GM12872 (cell line): Measurements from ENCODE around the gene PI4K2B.

Source experiments
- TF ChIP-seq, protein P1 (sequence below): IDR thresholded peaks from 3 replicates; pipeline ENCODE4 v1.5.1; 2011; ENCODE audit warnings: low read depth, mild to moderate bottlenecking, low read length, moderate library complexity; ENCODE audit not compliant: insufficient read depth

PI4K2B gene

DNA sequence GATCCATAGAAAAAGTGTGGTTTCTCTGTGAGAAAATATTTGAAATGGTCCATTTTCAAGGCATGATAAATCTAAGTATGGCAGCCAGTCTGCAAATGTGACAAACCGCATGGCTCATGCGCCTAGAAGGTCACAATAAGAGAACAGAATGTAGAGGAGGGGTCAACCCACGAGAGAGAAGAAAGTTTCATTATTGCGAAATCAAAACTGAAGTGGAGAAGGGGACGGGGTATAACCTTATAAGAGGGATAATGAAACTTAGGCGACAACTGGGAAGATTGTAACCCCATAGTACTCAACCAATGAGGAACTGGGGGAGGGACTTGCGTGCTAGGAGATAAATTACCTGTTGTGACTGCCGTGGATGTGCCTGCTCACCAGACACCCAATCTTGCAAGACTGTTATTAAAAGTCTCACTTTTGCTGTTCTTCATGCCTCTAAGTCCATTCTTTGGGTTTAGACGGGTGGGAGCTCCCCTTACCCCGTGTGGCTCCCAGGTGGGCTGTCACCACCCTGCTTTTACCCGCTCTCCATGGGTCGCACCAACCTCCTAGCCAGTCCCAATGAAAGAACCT is 57.4 kb downstream of the PI4K2B start:
- TF ChIP-seq, protein P1, sequence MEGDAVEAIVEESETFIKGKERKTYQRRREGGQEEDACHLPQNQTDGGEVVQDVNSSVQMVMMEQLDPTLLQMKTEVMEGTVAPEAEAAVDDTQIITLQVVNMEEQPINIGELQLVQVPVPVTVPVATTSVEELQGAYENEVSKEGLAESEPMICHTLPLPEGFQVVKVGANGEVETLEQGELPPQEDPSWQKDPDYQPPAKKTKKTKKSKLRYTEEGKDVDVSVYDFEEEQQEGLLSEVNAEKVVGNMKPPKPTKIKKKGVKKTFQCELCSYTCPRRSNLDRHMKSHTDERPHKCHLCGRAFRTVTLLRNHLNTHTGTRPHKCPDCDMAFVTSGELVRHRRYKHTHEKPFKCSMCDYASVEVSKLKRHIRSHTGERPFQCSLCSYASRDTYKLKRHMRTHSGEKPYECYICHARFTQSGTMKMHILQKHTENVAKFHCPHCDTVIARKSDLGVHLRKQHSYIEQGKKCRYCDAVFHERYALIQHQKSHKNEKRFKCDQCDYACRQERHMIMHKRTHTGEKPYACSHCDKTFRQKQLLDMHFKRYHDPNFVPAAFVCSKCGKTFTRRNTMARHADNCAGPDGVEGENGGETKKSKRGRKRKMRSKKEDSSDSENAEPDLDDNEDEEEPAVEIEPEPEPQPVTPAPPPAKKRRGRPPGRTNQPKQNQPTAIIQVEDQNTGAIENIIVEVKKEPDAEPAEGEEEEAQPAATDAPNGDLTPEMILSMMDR = no peak

DNA sequence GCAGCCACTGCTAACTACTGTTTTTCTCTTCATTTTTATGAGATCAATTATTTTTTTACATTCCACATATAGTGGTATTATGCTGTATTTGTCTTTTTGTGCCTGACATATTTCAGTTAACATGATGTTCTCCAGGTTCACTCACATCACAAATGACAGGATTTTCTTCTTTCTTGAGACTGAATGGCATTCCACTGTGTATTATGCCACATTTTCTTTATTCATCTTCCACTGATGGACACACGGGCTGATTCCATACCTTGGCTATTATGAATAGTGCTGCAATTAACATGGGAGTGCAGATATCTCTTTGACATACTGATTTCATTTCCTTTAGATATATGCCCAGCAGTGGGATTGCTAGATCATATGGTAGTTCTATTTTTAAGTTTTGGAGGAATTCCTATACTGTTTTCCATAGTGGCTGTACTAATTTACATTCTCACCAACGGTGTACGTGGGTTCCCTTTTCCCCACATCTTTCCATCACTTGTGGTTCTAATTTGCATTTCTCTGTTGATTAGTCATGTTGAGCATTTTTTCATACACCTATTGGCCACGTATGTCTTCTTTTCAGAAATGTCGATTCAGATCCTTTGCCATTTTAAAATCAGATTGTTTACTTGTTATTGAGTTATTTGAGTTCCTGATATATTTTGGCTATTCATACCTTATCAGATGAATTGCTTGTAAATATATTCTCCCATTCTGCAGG is 63.9 kb downstream of the PI4K2B start:
- TF ChIP-seq, protein P1 = no peak

DNA sequence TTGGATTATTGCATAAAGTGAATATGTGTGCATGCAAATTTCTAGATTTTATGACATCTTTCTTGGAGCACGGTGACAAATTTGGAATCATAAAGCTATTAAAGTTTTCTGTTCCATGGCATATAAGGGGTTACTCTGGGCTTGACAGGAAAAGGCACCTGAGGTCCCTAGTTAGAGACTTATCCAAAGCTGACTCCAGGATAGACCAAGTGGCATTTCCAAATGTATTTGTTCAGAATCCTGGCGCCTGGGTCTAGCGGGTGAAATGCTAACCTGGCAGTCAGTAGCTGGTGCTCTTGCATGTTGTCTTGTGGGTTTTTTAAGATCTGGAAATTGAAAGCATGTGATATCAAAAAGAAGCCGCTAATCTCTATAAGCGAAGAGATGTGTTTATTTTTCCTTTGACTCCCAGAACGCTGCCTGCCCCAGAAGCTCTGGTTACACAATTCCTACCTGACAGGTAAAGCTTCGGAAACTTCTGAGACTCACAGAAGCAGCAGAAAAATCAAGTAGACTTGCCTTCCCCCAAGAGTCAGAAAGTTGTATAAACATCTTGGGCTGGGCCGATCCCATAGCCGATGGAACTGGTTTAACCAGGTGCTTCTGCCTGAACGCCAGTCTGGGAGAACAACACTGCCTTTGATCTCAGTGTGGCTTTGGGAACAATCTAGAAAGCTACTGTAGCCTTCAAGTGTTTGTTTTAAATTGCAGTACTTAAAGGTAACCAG is 65.8 kb downstream of the PI4K2B start:
- TF ChIP-seq, protein P1 = no peak

DNA sequence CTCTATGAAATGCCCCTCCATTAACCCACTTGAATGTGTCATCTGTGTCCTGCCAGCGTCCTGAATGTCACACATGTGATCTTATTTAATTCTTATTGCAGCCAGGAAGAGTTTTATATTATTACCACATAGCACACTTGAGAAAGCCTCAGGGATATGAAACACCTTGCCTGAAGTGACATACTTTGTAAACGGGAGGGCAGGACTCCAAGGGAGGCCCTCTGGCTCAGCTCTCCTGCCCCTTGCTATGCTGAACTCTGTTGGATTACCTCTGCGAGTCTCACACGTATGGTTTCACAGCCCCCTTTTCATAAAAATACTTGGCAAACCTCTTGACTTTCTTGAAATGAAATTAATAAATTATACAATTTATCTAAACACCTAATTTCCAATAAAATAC is 67.6 kb downstream of the PI4K2B start:
- TF ChIP-seq, protein P1 = no peak

DNA sequence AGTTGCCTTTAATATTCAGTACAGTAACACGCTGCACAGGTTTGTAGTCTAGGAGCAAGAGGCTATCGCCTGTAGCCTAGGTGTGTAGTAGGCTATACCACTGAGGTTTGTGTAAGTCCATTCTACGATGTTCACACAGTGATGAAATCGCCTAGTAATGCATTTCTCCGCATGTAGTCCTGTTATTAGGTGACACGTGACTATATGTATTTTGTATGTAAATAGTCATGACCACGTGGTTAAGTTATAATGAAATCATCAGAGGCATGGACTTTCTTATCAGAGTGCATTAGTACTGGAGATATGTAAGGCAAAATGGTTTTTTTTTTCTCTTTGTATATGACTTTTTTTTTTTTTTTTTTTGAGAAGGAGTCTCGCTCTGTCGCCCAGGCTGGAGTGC is 68.8 kb downstream of the PI4K2B start:
- TF ChIP-seq, protein P1 = no peak

DNA sequence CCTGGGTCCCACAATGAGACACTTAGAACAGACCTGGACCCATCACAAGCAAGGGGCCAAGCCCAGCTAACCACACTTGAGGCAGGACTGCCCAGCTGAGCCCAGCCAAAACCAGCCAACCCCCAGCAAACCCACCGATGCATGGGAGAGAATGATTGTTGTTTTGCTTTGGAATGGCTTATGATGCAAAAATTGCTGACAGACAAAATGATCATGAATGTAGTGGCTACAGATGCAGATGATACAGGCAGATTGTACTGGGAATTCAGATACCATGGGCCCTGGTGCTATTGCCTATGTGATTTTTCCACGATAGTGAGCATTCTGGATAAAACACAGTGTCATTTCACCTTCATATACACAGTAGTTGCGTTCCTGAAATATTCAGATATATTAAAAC is 69.7 kb downstream of the PI4K2B start:
- TF ChIP-seq, protein P1 = no peak

DNA sequence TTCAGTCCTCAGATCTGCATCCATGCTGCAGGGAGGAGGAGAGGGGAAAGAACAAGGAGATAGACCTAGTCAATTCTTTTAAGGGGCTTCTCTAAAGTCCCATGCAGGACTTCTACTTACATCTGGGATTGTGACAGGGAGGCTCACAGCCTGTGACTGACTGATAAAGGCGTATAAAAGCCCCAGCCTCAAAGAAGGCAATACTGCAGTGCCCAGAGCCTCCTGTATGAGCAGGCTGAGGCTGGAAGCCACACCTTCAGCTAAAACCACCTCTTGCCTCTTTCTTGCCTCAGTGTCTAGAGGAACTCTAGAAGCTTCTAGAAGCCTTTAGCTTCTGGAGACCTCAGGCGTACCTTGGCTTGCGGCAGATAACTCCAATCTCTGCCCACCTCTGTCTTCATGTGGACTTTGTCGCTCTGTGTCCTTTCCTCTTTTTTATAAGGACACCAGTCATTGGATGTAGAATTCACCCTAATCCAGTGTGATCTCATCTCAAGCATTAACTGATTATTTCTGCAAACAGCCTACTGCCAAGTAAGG is 72.8 kb downstream of the PI4K2B start:
- TF ChIP-seq, protein P1 = no peak
